Liver (tissue), 9 donors: ENCODE data around the gene GRAP2. TPM values are rescaled to one million over a fixed set of nuclear protein-coding genes. Genes with fewer than 3 reads are reported as not detected.

Source experiments
- DNase-seq: peaks from one replicate; pipeline ENCODE4 v3.0.0-alpha.2; 2017; ENCODE audit warnings: low spot score
- H3K27ac ChIP-seq, 2 donors: one replicate each; pipeline ENCODE4 v1.7.0; 2013; ENCODE audit warnings: inconsistent platforms in 2 of 2, low read length in 2 of 2, control low read depth in 1 of 2, low read depth in 1 of 2, mild to moderate bottlenecking in 1 of 2
- H3K27me3 ChIP-seq, 4 donors: one replicate each; pipeline versions ENCODE4 v1.6.1 to v1.7.0; 2013; ENCODE audit warnings: low read length in 3 of 4, inconsistent platforms in 1 of 4, mild to moderate bottlenecking in 1 of 4, moderate library complexity in 1 of 4; ENCODE audit not compliant: control insufficient read depth in 4 of 4, insufficient read depth in 4 of 4
- H3K36me3 ChIP-seq, 4 donors: one replicate each; pipeline versions ENCODE4 v1.6.1 to v1.7.0; 2013; ENCODE audit warnings: low read length in 3 of 4, mild to moderate bottlenecking in 3 of 4, low read depth in 1 of 4, moderate library complexity in 1 of 4; ENCODE audit not compliant: control insufficient read depth in 4 of 4, insufficient read depth in 3 of 4
- H3K4me1 ChIP-seq, 4 donors: one replicate each; pipeline versions ENCODE4 v1.6.1 to v1.7.0; 2013; ENCODE audit warnings: low read length in 3 of 4, mild to moderate bottlenecking in 3 of 4, moderate library complexity in 1 of 4; ENCODE audit not compliant: control insufficient read depth in 4 of 4, insufficient read depth in 4 of 4
- H3K4me3 ChIP-seq, 3 donors: one replicate each; pipeline versions ENCODE4 v1.6.1 to v1.7.0; 2013; ENCODE audit warnings: low read length in 3 of 3, control low read depth in 1 of 3, low read depth in 1 of 3, mild to moderate bottlenecking in 1 of 3
- H3K9ac ChIP-seq, 2 donors: one replicate each; pipeline ENCODE4 v1.7.0; 2013; ENCODE audit warnings: low read length in 2 of 2, mild to moderate bottlenecking in 2 of 2, moderate library complexity in 2 of 2, control low read depth in 1 of 2, low read depth in 1 of 2
- H3K9me3 ChIP-seq, 4 donors: one replicate each; pipeline versions ENCODE4 v1.6.1 to v1.7.0; 2013; ENCODE audit warnings: low read length in 3 of 4; ENCODE audit not compliant: control insufficient read depth in 4 of 4
- ATF3 ChIP-seq: IDR thresholded peaks from 2 replicates; pipeline ENCODE4 v1.6.1; 2016; ENCODE audit warnings: antibody characterized with exemption
- CTCF ChIP-seq: fragments of 150-350 bp; IDR thresholded peaks from 2 replicates; pipeline ENCODE4 v1.5.1; 2017; ENCODE audit warnings: improper control_type of control experiment, low read depth, low read length; ENCODE audit not compliant: missing input control
- EGR1 ChIP-seq, 2 donors: IDR thresholded peaks; 2 replicates each; pipeline ENCODE4 v1.6.1; 2016 to 2018; ENCODE audit warnings: antibody characterized with exemption in 2 of 2, low read depth in 2 of 2
- FOXA1 ChIP-seq: IDR thresholded peaks from 2 replicates; pipeline ENCODE4 v1.6.1; 2016; ENCODE audit warnings: antibody characterized with exemption
- GABPA ChIP-seq, 2 donors: IDR thresholded peaks in 1 of 2; conservative IDR thresholded peaks in 1 of 2; 2 replicates each; pipeline ENCODE4 v1.6.1; 2016; ENCODE audit warnings: antibody characterized with exemption in 2 of 2, mild to moderate bottlenecking in 1 of 2, moderate library complexity in 1 of 2
- HNF4A ChIP-seq, 2 donors: conservative IDR thresholded peaks; 2 replicates each; pipeline ENCODE4 v1.6.1; 2016; ENCODE audit warnings: antibody characterized with exemption in 2 of 2, mild to moderate bottlenecking in 2 of 2
- HNF4G ChIP-seq: IDR thresholded peaks from 2 replicates; pipeline ENCODE4 v1.6.1; 2016; ENCODE audit warnings: antibody characterized with exemption
- MAX ChIP-seq: IDR thresholded peaks from 2 replicates; pipeline ENCODE4 v1.6.1; 2016; ENCODE audit warnings: antibody characterized with exemption
- NR2F2 ChIP-seq: IDR thresholded peaks from 2 replicates; pipeline ENCODE4 v1.6.1; 2016; ENCODE audit warnings: antibody characterized with exemption
- RAD21 ChIP-seq, 2 donors: IDR thresholded peaks; 2 replicates each; pipeline ENCODE4 v1.6.1; 2016; ENCODE audit warnings: antibody characterized with exemption in 2 of 2, mild to moderate bottlenecking in 2 of 2
- REST ChIP-seq: IDR thresholded peaks from 2 replicates; pipeline ENCODE4 v1.6.1; 2016; ENCODE audit warnings: antibody characterized with exemption, mild to moderate bottlenecking
- RXRA ChIP-seq, 2 donors: IDR thresholded peaks; 2 replicates each; pipeline ENCODE4 v1.6.1; 2017 to 2018; ENCODE audit warnings: antibody characterized with exemption in 2 of 2, mild to moderate bottlenecking in 1 of 2
- SP1 ChIP-seq: IDR thresholded peaks from 2 replicates; pipeline ENCODE4 v1.6.1; 2018; ENCODE audit warnings: antibody characterized with exemption, mild to moderate bottlenecking
- YY1 ChIP-seq: IDR thresholded peaks from 2 replicates; pipeline ENCODE4 v1.6.1; 2016; ENCODE audit warnings: antibody characterized with exemption, mild to moderate bottlenecking
- ZBTB33 ChIP-seq: IDR thresholded peaks from 2 replicates; pipeline ENCODE4 v1.6.1; 2016; ENCODE audit warnings: antibody characterized with exemption
- WGBS: extraction: QIAGEN DNeasy Blood & Tissue Kit; methylation state at CpG from one replicate; pipeline ENCODE4 v1.1.7; 2013; 5-methylcytosine and 5-hydroxymethylcytosine counted together
- polyA plus RNA-seq, 2 donors: library from polyadenylated mRNA; stranded (reverse) in 1 of 2; unstranded in 1 of 2; fragments of 200-250 nt in 1 of 2; fragments of >200 nt in 1 of 2; fragmentation: Nextera tagmentation in 1 of 2; extraction: Ambion mirVana in 1 of 2; gene quantifications; one replicate each; pipeline versions ENCODE4 v1.2.1 to v1.2.3, GENCODE V29; 2013 to 2015
- total RNA-seq, 2 donors: library from RNA; depleted of rRNA; stranded (reverse); fragments of >200 nt; gene quantifications; one replicate each; pipeline ENCODE4 v1.2.3, GENCODE V29; 2014
- donor health status: healthy.
- donor health status: healthy.
- donor health status: healthy.
- donor health status: healthy.
- donor health status: healthy.

GRAP2 gene
- total and polyA plus RNA-seq, 4 donors: 0.22 to 38.2 (median 0.78) TPM

- no peak for DNase-seq
- Histone ChIP-seq H3K9me3 (no peaks in the 10 kb centered on the region), H3K4me3 (no peak overlapping the region), H3K9ac (no peak overlapping the region), H3K27me3 (no peaks in the 10 kb centered on the region), H3K4me1 (no peaks in the 10 kb centered on the region), H3K27ac (no peak overlapping the region), H3K36me3 (no peaks in the 10 kb centered on the region)
- TF ChIP-seq EGR1 (IDR thresholded peaks at IDR 0.05; ENCODE audit: low read depth in 2 of 2): no peak
- TF ChIP-seq HNF4A (conservative IDR thresholded peaks at IDR 0.05): no peak
- TF ChIP-seq GABPA (IDR thresholded peaks at IDR 0.05 in 1 of 2, conservative IDR thresholded peaks at IDR 0.05 in 1 of 2): no peak
- TF ChIP-seq NR2F2: no peak
- no peak for TF ChIP-seq MAX
- TF ChIP-seq CTCF: no peak
- no peak for TF ChIP-seq FOXA1
- no peak for TF ChIP-seq HNF4G
- TF ChIP-seq ZBTB33: no peak
- no peak for TF ChIP-seq RAD21 (IDR thresholded peaks at IDR 0.05)
- no peak for TF ChIP-seq REST
- TF ChIP-seq ATF3: no peak
- TF ChIP-seq YY1: no peak
- TF ChIP-seq SP1: no peak
- WGBS: 95% methylated on average over 4 of the region's 4 CpGs
Measured at GRCh38 chr22:39983346-39983745, 82.5 kb downstream of the GRAP2 start.

GRCh38 chr22:39984006-39984405, 83.1 kb downstream of the GRAP2 start:
- H3K27ac ChIP-seq: no peak overlapping the region
- H3K9me3 ChIP-seq: no peaks in the 10 kb centered on the region
- TF ChIP-seq SP1: no peak
- no peak for TF ChIP-seq RAD21 (IDR thresholded peaks at IDR 0.05)
- no peak for TF ChIP-seq RXRA (IDR thresholded peaks at IDR 0.05)
- no peak for TF ChIP-seq YY1
- TF ChIP-seq HNF4A (conservative IDR thresholded peaks at IDR 0.05): no peak
- TF ChIP-seq ZBTB33: no peak
- H3K27me3 ChIP-seq: no peaks in the 10 kb centered on the region
- 82% methylated on average over 2 of the region's 2 CpGs for WGBS
- H3K4me3 ChIP-seq: no peak overlapping the region
- H3K4me1 ChIP-seq: no peaks in the 10 kb centered on the region
- DNase-seq: no peak
- no peak overlapping the region for H3K9ac ChIP-seq
- H3K36me3 ChIP-seq: no peaks in the 10 kb centered on the region
